Endothelial cell (in vitro differentiated cells): ENCODE data around the gene LRP5. TPM values are rescaled to one million over a fixed set of nuclear protein-coding genes. Genes with fewer than 3 reads are reported as not detected.

Source experiments
- DNase-seq: peaks from one replicate; pipeline ENCODE4 v3.0.0; 2021; ENCODE audit warnings: low spot score
- H3K27ac Mint-ChIP-seq: one replicate; pipeline ENCODE4 v1.8.0; 2021; ENCODE audit warnings: mixed read lengths, inconsistent platforms; ENCODE audit not compliant: unreplicated experiment
- H3K27me3 Mint-ChIP-seq: one replicate; pipeline ENCODE4 v1.8.0; 2021; ENCODE audit warnings: mild to moderate bottlenecking, moderate library complexity, mixed read lengths, inconsistent platforms; ENCODE audit not compliant: unreplicated experiment
- H3K36me3 Mint-ChIP-seq: one replicate; pipeline ENCODE4 v1.8.0; 2021; ENCODE audit warnings: mild to moderate bottlenecking, low read depth, mixed read lengths, inconsistent platforms; ENCODE audit not compliant: unreplicated experiment
- H3K4me1 Mint-ChIP-seq: one replicate; pipeline ENCODE4 v1.8.0; 2021; ENCODE audit warnings: mild to moderate bottlenecking, mixed read lengths, inconsistent platforms; ENCODE audit not compliant: unreplicated experiment
- H3K4me3 Mint-ChIP-seq: one replicate; pipeline ENCODE4 v1.8.0; 2021; ENCODE audit warnings: mild to moderate bottlenecking, mixed read lengths, inconsistent platforms; ENCODE audit not compliant: unreplicated experiment
- H3K9me3 Mint-ChIP-seq: one replicate; pipeline ENCODE4 v1.8.0; 2021; ENCODE audit warnings: mixed read lengths, inconsistent platforms; ENCODE audit not compliant: unreplicated experiment
- CTCF ChIP-seq: fragments of 200-600 bp; sonication (generic); IDR thresholded peaks from one replicate; pipeline ENCODE4 v1.5.0; 2021; ENCODE audit warnings: antibody characterized with exemption; ENCODE audit not compliant: unreplicated experiment
- total RNA-seq: library from RNA; stranded (reverse); fragmentation: NEBNext Ultra II Directional; extraction: Animal tissue kit (Norgen Biotek cat#: 25700); gene quantifications from one replicate; pipeline ENCODE4 v1.2.1, GENCODE V29; 2021; ENCODE audit not compliant: unreplicated experiment

Gene LRP5
- total RNA-seq, 1 donor from 2014 or later: 72.3 TPM

- Mint-ChIP-seq H3K9me3 (no peaks in the 10 kb centered on the region), H3K4me1 (no peaks in the 10 kb centered on the region), H3K4me3 (no peak overlapping the region), H3K27ac (no peak overlapping the region), H3K36me3 (peaks cover 36% of the 10 kb centered on the region), H3K27me3 (peaks cover 13% of the 10 kb centered on the region)
- no peak for TF ChIP-seq CTCF
- no peak for DNase-seq
These were observed 103.7 kb downstream of the LRP5 start for GRCh38 chr11:68416070-68416578.

- no peaks in the 10 kb centered on the region for H3K4me1 Mint-ChIP-seq
- peak overlapping the region; percentile 13 for H3K27ac Mint-ChIP-seq
- DNase-seq: no peak
- peaks cover 39% of the 10 kb centered on the region for H3K36me3 Mint-ChIP-seq
- TF ChIP-seq CTCF: no peak
- no peaks in the 10 kb centered on the region for H3K9me3 Mint-ChIP-seq
- peaks cover 15% of the 10 kb centered on the region for H3K27me3 Mint-ChIP-seq
- no peak overlapping the region for H3K4me3 Mint-ChIP-seq
These were observed 106.3 kb downstream of the LRP5 start for GRCh38 chr11:68418648-68419047.

DNA sequence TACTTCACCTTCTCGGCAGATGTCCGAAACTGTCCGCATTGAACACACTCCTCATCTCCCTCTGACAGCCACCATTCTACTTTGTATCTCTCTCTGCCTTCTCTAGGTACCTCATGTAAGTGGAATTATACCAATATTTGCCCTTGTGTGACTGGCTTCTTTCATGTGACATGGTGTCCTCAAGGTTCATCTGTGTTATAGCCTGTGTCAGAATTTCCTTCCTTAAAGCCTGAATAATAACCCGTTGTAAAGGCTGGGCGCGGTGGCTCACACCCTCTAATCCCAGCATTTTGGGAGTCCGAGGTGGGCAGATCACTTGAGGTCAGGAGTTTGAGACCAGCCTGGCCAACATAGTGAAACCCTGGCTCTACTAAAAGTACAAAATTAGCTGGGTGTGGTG, 107.8 kb downstream of the LRP5 start:
- H3K4me3 Mint-ChIP-seq: no peak overlapping the region
- TF ChIP-seq CTCF: no peak
- H3K27ac Mint-ChIP-seq: no peak overlapping the region
- no peaks in the 10 kb centered on the region for H3K9me3 Mint-ChIP-seq
- H3K4me1 Mint-ChIP-seq: no peaks in the 10 kb centered on the region
- H3K36me3 Mint-ChIP-seq: peaks cover 38% of the 10 kb centered on the region
- no peak for DNase-seq
- peaks cover 13% of the 10 kb centered on the region for H3K27me3 Mint-ChIP-seq

GRCh38 chr11:68423481-68423880, 111.1 kb downstream of the LRP5 start:
- Mint-ChIP-seq H3K4me1 (no peaks in the 10 kb centered on the region), H3K4me3 (no peak overlapping the region), H3K9me3 (no peaks in the 10 kb centered on the region), H3K27ac (no peak overlapping the region), H3K36me3 (peaks cover 43% of the 10 kb centered on the region), H3K27me3 (peaks cover 4% of the 10 kb centered on the region)
- TF ChIP-seq CTCF: no peak
- DNase-seq: no peak

- H3K27me3 Mint-ChIP-seq: peaks cover 4% of the 10 kb centered on the region
- no peak for TF ChIP-seq CTCF
- no peak for DNase-seq
- no peak overlapping the region for H3K27ac Mint-ChIP-seq
- H3K36me3 Mint-ChIP-seq: peaks cover 43% of the 10 kb centered on the region
- H3K4me1 Mint-ChIP-seq: no peaks in the 10 kb centered on the region
- no peak overlapping the region for H3K4me3 Mint-ChIP-seq
- H3K9me3 Mint-ChIP-seq: no peaks in the 10 kb centered on the region
These were observed 111.8 kb downstream of the LRP5 start for GRCh38 chr11:68424101-68424632.
